IgD-negative memory B cell (primary cell): ENCODE data around the gene FKBP8. TPM values are rescaled to one million over a fixed set of nuclear protein-coding genes. Genes with fewer than 3 reads are reported as not detected.

Experiments
- H3K27ac Mint-ChIP-seq, 3 donors: one replicate each; pipeline ENCODE4 v1.8.0; 2020 to 2022; ENCODE audit warnings: mild to moderate bottlenecking in 3 of 3, mixed read lengths in 3 of 3, moderate library complexity in 1 of 3
- H3K27me3 Mint-ChIP-seq: one replicate; pipeline ENCODE4 v1.8.0; 2021; ENCODE audit warnings: mixed read lengths
- H3K36me3 Mint-ChIP-seq: one replicate; pipeline ENCODE4 v1.8.0; 2020; ENCODE audit warnings: mild to moderate bottlenecking, mixed read lengths
- H3K4me1 Mint-ChIP-seq, 3 donors: one replicate each; pipeline ENCODE4 v1.8.0; 2020 to 2022; ENCODE audit warnings: mixed read lengths in 3 of 3, mild to moderate bottlenecking in 1 of 3
- H3K4me3 Mint-ChIP-seq, 4 donors: one replicate each; pipeline ENCODE4 v1.8.0; 2020 to 2022; ENCODE audit warnings: mild to moderate bottlenecking in 4 of 4, mixed read lengths in 4 of 4, moderate library complexity in 3 of 4
- H3K9me3 Mint-ChIP-seq, 3 donors: one replicate each; pipeline ENCODE4 v1.8.0; 2020 to 2021; ENCODE audit warnings: mixed read lengths in 3 of 3, mild to moderate bottlenecking in 1 of 3
- polyA plus RNA-seq: library from polyadenylated mRNA; unstranded; fragments of 300-500 nt; fragmentation: Illumina TruSeq; gene quantifications from one replicate; pipeline ENCODE4 v1.2.3, GENCODE V29; 2021

FKBP8 gene
- polyA plus RNA-seq, 1 donor from 2014 or later, result 120 TPM

DNA sequence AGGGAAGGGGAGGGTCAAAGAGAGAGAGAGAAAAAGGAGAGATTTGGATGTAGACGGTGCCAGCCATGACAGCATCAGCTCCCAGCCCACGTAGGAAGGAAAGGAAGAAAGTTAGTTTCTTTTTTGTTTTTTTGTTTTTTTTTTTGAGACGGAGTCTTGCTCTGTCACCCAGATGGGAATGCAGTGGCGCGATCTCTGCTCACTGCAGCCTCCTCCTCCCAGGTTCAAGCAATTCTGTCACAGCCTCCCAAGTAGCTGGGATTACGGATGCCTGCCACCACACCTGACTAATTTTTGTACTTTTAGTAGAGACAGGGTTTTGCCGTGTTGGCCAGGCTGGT, 49.1 kb downstream of the FKBP8 start:
- H3K27me3 Mint-ChIP-seq, result no peaks in the 10 kb centered on the region
- peak overlapping the region in 1 of 3 donors; percentile 47 for H3K27ac Mint-ChIP-seq
- peaks cover 16 to 33% (median 27%) of the 10 kb centered on the region in 3 donors for H3K4me1 Mint-ChIP-seq
- no peaks in the 10 kb centered on the region for H3K9me3 Mint-ChIP-seq
- peaks cover 3% of the 10 kb centered on the region for H3K36me3 Mint-ChIP-seq
- H3K4me3 Mint-ChIP-seq, result no peak overlapping the region

- Mint-ChIP-seq H3K27ac (peak overlapping the region in 1 of 3 donors; percentile 47), H3K4me3 (no peak overlapping the region), H3K4me1 (peaks cover 14 to 28% (median 24%) of the 10 kb centered on the region in 3 donors), H3K36me3 (peaks cover 3% of the 10 kb centered on the region), H3K27me3 (no peaks in the 10 kb centered on the region), H3K9me3 (no peaks in the 10 kb centered on the region)
Observed at GRCh38 chr19:18493440-18494266, 49.7 kb downstream of the FKBP8 start.

- Mint-ChIP-seq H3K4me3 (no peak overlapping the region), H3K9me3 (no peaks in the 10 kb centered on the region), H3K4me1 (peaks cover 13 to 25% (median 21%) of the 10 kb centered on the region in 3 donors), H3K36me3 (peaks cover 3% of the 10 kb centered on the region), H3K27me3 (no peaks in the 10 kb centered on the region), H3K27ac (no peak overlapping the region)
Observed at GRCh38 chr19:18491995-18492953, 51.1 kb downstream of the FKBP8 start.

- H3K4me1 Mint-ChIP-seq, result peaks cover 9 to 18% (median 17%) of the 10 kb centered on the region in 3 donors
- H3K9me3 Mint-ChIP-seq, result no peaks in the 10 kb centered on the region
- H3K4me3 Mint-ChIP-seq, result no peak overlapping the region
- H3K36me3 Mint-ChIP-seq, result peaks cover 3% of the 10 kb centered on the region
- H3K27me3 Mint-ChIP-seq, result no peaks in the 10 kb centered on the region
- no peak overlapping the region for H3K27ac Mint-ChIP-seq
Observed at GRCh38 chr19:18490728-18491127, 52.6 kb downstream of the FKBP8 start.

DNA sequence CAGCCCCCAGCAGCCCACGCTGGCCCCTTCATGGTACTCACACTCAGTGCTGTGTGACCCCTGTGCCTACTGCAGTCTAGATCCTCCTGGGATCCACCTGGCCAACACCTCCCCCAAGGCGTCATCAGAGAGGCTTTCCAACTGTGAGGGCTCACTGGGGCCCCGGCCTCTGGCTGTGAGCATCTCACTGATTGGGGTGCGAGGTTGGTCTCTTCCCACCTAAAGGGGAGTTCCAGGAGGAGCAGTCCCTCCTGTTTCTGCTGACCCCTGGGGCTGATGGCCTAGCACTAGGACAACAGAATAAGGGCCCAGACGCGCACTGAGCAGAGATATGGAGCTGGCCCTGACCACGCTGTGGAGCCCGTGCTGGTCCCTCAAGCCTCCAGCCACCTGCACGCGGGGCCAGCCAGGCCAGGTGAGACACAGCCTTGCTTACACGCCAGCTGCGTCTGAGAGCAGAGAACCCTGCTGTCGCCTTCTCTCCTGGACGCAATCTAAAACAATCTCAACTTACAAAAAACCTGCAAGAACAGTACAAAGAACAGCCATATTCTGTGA, 53.7 kb downstream of the FKBP8 start:
- no peaks in the 10 kb centered on the region for H3K9me3 Mint-ChIP-seq
- no peak overlapping the region for H3K27ac Mint-ChIP-seq
- peaks cover 9 to 19% (median 18%) of the 10 kb centered on the region in 3 donors for H3K4me1 Mint-ChIP-seq
- peaks cover 3% of the 10 kb centered on the region for H3K36me3 Mint-ChIP-seq
- H3K27me3 Mint-ChIP-seq, result no peaks in the 10 kb centered on the region
- no peak overlapping the region for H3K4me3 Mint-ChIP-seq

GRCh38 chr19:18488838-18489626, 54.3 kb downstream of the FKBP8 start:
- peaks cover 3% of the 10 kb centered on the region for H3K36me3 Mint-ChIP-seq
- H3K27ac Mint-ChIP-seq, result no peak overlapping the region
- H3K4me3 Mint-ChIP-seq, result no peak overlapping the region
- H3K4me1 Mint-ChIP-seq, result peaks cover 9 to 22% (median 17%) of the 10 kb centered on the region in 3 donors
- no peaks in the 10 kb centered on the region for H3K27me3 Mint-ChIP-seq
- H3K9me3 Mint-ChIP-seq, result no peaks in the 10 kb centered on the region

- Mint-ChIP-seq H3K4me1 (peaks cover 9 to 18% (median 13%) of the 10 kb centered on the region in 3 donors), H3K27ac (no peak overlapping the region), H3K27me3 (no peaks in the 10 kb centered on the region), H3K36me3 (no peaks in the 10 kb centered on the region), H3K4me3 (no peak overlapping the region), H3K9me3 (no peaks in the 10 kb centered on the region)
Observed at GRCh38 chr19:18488403-18488723, 55.0 kb downstream of the FKBP8 start.

DNA sequence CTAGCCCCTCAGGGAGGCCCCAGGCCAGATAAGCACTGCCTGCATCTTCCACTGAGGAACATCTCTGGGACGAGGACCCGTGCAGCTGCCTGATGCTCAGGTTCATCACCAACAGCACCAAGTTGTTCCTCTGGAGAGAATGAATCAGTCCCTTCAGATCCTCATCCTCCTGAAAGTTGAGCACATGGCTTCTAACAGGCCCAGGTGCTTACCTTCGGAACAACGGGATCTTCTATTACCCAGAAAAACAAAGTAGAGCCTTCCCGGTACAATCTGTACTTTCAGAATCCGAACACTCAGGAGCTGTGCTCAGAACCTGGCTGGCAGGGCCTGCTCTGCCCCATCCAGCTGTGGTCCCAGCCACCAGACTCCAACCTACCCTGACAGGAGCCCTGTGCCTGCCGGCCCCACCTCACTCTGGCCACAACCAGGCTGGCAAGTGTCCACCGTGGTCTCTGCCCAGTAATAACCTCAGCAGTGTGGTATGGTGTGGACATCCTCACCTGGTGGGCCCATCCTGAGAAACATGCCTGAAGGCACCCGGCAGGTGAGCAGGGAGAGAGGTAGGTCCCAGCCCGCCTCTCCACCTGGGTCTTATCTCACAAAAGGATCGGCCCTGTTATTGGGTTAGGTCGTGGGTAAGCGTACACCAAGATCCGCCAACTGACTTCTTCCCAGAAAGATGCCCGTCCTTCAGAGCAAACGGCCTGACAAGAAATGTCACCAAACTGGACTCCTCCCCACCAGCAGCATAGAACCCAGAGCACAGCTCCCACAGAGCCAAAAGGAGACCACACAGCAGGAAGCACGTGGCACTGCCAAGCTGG, 55.6 kb downstream of the FKBP8 start:
- no peaks in the 10 kb centered on the region for H3K27me3 Mint-ChIP-seq
- H3K27ac Mint-ChIP-seq, result no peak overlapping the region
- H3K4me1 Mint-ChIP-seq, result peaks cover 9 to 18% (median 13%) of the 10 kb centered on the region in 3 donors
- no peak overlapping the region for H3K4me3 Mint-ChIP-seq
- H3K9me3 Mint-ChIP-seq, result no peaks in the 10 kb centered on the region
- no peaks in the 10 kb centered on the region for H3K36me3 Mint-ChIP-seq

DNA sequence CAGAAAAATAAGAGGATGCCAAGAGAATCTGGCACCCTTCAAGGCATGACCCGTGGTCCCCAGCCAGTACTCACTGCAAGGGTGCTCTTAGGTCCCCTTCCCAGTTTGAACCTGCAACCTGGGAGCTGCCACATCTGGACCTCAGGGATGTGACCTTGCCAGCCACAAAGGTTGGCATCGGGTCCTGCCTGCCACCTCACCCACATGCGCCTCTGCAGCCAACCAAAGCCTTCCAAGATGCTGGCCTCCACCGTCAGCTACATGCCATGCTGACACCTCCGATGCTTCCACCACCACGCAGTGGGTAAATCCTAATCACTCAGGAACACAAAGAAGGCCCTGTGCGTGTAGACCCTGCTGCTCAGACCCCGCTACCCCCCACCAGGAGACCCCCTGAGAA, 56.6 kb downstream of the FKBP8 start:
- Mint-ChIP-seq H3K27ac (peak overlapping the region in 2 of 3 donors; percentile 47 to 62), H3K27me3 (no peaks in the 10 kb centered on the region), H3K4me1 (peaks cover 9 to 16% (median 15%) of the 10 kb centered on the region in 3 donors), H3K9me3 (no peaks in the 10 kb centered on the region), H3K36me3 (no peaks in the 10 kb centered on the region), H3K4me3 (no peak overlapping the region)

GRCh38 chr19:18484992-18485391, 58.4 kb downstream of the FKBP8 start:
- Mint-ChIP-seq H3K9me3 (no peaks in the 10 kb centered on the region), H3K4me1 (peaks cover 9 to 27% (median 12%) of the 10 kb centered on the region in 3 donors), H3K36me3 (no peaks in the 10 kb centered on the region), H3K4me3 (peak overlapping the region in 2 of 4 donors; percentile 65 to 68), H3K27me3 (no peaks in the 10 kb centered on the region), H3K27ac (peak overlapping the region in 1 of 3 donors; percentile 67)

- no peaks in the 10 kb centered on the region for H3K27me3 Mint-ChIP-seq
Observed at GRCh38 chr19:18483119-18483890, 60.1 kb downstream of the FKBP8 start.

More at GRCh38 chr19:18483119-18483890, 60.1 kb downstream of the FKBP8 start:
- peak overlapping the region in 1 of 3 donors; percentile 98 for H3K27ac Mint-ChIP-seq
- no peaks in the 10 kb centered on the region for H3K36me3 Mint-ChIP-seq
- H3K9me3 Mint-ChIP-seq, result no peaks in the 10 kb centered on the region
- H3K4me1 Mint-ChIP-seq, result peaks cover 15 to 37% (median 23%) of the 10 kb centered on the region in 3 donors
- H3K4me3 Mint-ChIP-seq, result no peak overlapping the region
